Activated naive CD8-positive, alpha-beta T cell treated with anti-CD3 and anti-CD28 coated beads, Interleukin-2, amount 10 ng/mL, durations not matched to agents 7 days and 5 days (primary cell): Measurements from ENCODE around the gene EPHX1. TPM values are rescaled to one million over a fixed set of nuclear protein-coding genes. Genes with fewer than 3 reads are reported as not detected.
"Not testable (repeated sequence)": the region's sequence is repeated elsewhere in the genome, so short reads cannot be mapped to it uniquely, and the experiment has no call there.

ENCODE experiments used
- ATAC-seq: fragments of 150-1000 bp; cut with Tn5 transposase; one replicate; pipeline ENCODE4 v1.10.0; 2021; ENCODE audit warnings: low read depth, moderate library complexity
- POLR2A ChIA-PET: fragments of 350-600 bp; sonication (Branson Sonifier 250); formaldehyde crosslinking; loops from one replicate; lab custom pipeline; 2021; ENCODE audit warnings: antibody characterized with exemption; lab: Charles Lee
- DNase-seq: peaks from one replicate; pipeline ENCODE4 v3.0.0; 2021
- H3K27ac Mint-ChIP-seq: one replicate; pipeline ENCODE4 v1.8.0; 2022; ENCODE audit warnings: mild to moderate bottlenecking, mixed read lengths
- H3K27me3 Mint-ChIP-seq: one replicate; pipeline ENCODE4 v1.8.0; 2022; ENCODE audit warnings: mild to moderate bottlenecking, moderate library complexity, mixed read lengths
- H3K36me3 Mint-ChIP-seq: one replicate; pipeline ENCODE4 v1.8.0; 2021; ENCODE audit warnings: mild to moderate bottlenecking, mixed read lengths
- H3K4me1 Mint-ChIP-seq: one replicate; pipeline ENCODE4 v1.8.0; 2021; ENCODE audit warnings: mixed read lengths
- H3K4me3 Mint-ChIP-seq: one replicate; pipeline ENCODE4 v1.8.0; 2022; ENCODE audit warnings: mild to moderate bottlenecking, moderate library complexity, mixed read lengths
- H3K9me3 Mint-ChIP-seq: one replicate; pipeline ENCODE4 v1.8.0; 2021; ENCODE audit warnings: mixed read lengths
- total RNA-seq, 2 experiments: library from RNA; stranded (reverse); gene quantifications; one replicate each; pipeline ENCODE4 v1.2.3, GENCODE V29; 2021

EPHX1 gene
- total RNA-seq, 2 experiments from 2014 or later, result 2.3 to 2.5 TPM

GRCh38 chr1:225881081-225881958 is 71.4 kb downstream of the EPHX1 start:
- H3K27me3 Mint-ChIP-seq, result peaks cover 7% of the 10 kb centered on the region
- H3K36me3 Mint-ChIP-seq, result peaks cover 11% of the 10 kb centered on the region

GRCh38 chr1:225881959-225882693 is 72.2 kb downstream of the EPHX1 start, which contains the start of gene TMEM63A:
TMEM63A (minus strand) TSS chr1:225882380; CDS start chr1:225877580, 4,800 bp downstream.
- DNase-seq (peak; percentile 91), ATAC-seq (peak; percentile 78)
- POLR2A ChIA-PET, result interaction anchor here (0.6 to 4.5 kb wide), 19 partner anchors 9 to 454 kb away, joined by 3 to 63 read pairs (median 9); partner anchors contain the start of genes H3-3A, LBR, PYCR2 and SDE2
- H3K27ac Mint-ChIP-seq, result peak within 1 kb of the TSS; percentile 90
- peak within 1 kb of the TSS; percentile 87 for H3K4me3 Mint-ChIP-seq
- H3K9me3 Mint-ChIP-seq, result no peaks in the 10 kb centered on the region
- peaks cover 7% of the 10 kb centered on the region for H3K27me3 Mint-ChIP-seq
- peaks cover 11% of the 10 kb centered on the region for H3K36me3 Mint-ChIP-seq
- H3K4me1 Mint-ChIP-seq, result peaks cover 40% of the 10 kb centered on the region

More at GRCh38 chr1:225881081-225881958, 71.4 kb downstream of the EPHX1 start:
- ATAC-seq, result peak; percentile 38
- Mint-ChIP-seq H3K4me3 (peak overlapping the region; percentile 87), H3K4me1 (peaks cover 43% of the 10 kb centered on the region), H3K27ac (peak overlapping the region; percentile 90), H3K9me3 (no peaks in the 10 kb centered on the region)
- POLR2A ChIA-PET, result interaction anchor here (0.6 to 4.5 kb wide), 22 partner anchors 9 to 454 kb away, joined by 3 to 63 read pairs (median 6); partner anchors contain the start of genes H3-3A, LBR, PYCR2 and SDE2
- peak; percentile 70 for DNase-seq

- H3K4me3 Mint-ChIP-seq, result peak overlapping the region; percentile 87
- POLR2A ChIA-PET, result interaction anchor here (0.6 to 4.5 kb wide), 20 partner anchors 8 to 455 kb away, joined by 3 to 63 read pairs (median 8); partner anchors contain the start of genes H3-3A, LBR, PYCR2 and SDE2
- peaks cover 35% of the 10 kb centered on the region for H3K4me1 Mint-ChIP-seq
- H3K36me3 Mint-ChIP-seq, result peaks cover 9% of the 10 kb centered on the region
- peak overlapping the region; percentile 64 for H3K27ac Mint-ChIP-seq
- peak; percentile 24 for ATAC-seq
- peaks cover 7% of the 10 kb centered on the region for H3K27me3 Mint-ChIP-seq
- no peaks in the 10 kb centered on the region for H3K9me3 Mint-ChIP-seq
- DNase-seq, result no peak
Measured at GRCh38 chr1:225882694-225883615, 73.0 kb downstream of the EPHX1 start.

DNA sequence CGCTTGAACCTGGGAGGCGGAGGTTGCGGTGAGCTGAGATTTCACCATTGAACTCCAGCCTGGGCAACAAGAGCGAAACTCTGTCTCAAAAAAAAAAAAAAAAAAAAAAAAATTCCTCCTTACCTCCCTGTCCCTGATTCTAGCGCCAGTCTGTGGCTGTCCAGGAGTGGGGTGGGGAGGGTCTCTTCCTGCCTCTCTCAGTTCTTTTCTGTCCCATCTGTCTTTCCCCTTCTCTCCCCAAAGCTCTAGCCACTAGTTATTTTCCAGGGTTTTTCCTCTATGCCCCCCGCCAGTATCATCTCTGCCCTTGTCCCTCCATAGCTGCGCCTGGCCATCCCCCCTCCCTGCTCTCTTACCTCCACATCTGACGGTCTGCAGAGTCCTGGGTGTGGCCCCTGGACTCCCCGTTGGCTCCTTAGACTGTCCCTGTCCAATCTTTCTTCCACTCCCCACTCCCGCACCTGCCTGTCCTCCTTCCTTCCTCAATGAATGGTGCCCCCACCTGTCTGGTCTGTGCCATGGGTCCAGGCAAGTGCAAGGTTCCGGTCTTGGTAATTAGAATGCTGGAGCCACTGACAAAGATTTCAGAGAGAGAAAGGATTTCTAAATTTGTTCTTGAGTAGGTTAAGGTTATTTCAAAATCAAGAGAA is 73.8 kb downstream of the EPHX1 start:
- H3K27ac Mint-ChIP-seq, result no peak overlapping the region

GRCh38 chr1:225885336-225885735 is 75.4 kb downstream of the EPHX1 start:
- H3K27me3 Mint-ChIP-seq, result peaks cover 8% of the 10 kb centered on the region
- POLR2A ChIA-PET, result interaction anchor here (1.7 kb wide), 1 partner anchor 12 kb away, joined by 4 read pairs; no protein-coding TSS in a partner anchor
- no peaks in the 10 kb centered on the region for H3K9me3 Mint-ChIP-seq
- no peaks in the 10 kb centered on the region for H3K36me3 Mint-ChIP-seq
- no peak for DNase-seq
- H3K4me1 Mint-ChIP-seq, result peaks cover 15% of the 10 kb centered on the region
- no peak overlapping the region for H3K27ac Mint-ChIP-seq
- no peak overlapping the region for H3K4me3 Mint-ChIP-seq
- ATAC-seq, result no peak

More for the DNA sequence above, 73.8 kb downstream of the EPHX1 start:
- Mint-ChIP-seq H3K9me3 (no peaks in the 10 kb centered on the region), H3K36me3 (peaks cover 7% of the 10 kb centered on the region), H3K27me3 (peaks cover 8% of the 10 kb centered on the region), H3K4me1 (peaks cover 31% of the 10 kb centered on the region), H3K4me3 (peak overlapping the region; percentile 87)
- POLR2A ChIA-PET, result interaction anchor here (0.6 to 4.5 kb wide), 10 partner anchors 12 to 416 kb away, joined by 3 to 63 read pairs (median 17); partner anchors contain the start of genes PYCR2 and SRP9
- no peak for ATAC-seq
- no peak for DNase-seq

GRCh38 chr1:225886159-225887029 is 76.5 kb downstream of the EPHX1 start:
- DNase-seq (no peak), ATAC-seq (no peak)
- Mint-ChIP-seq H3K36me3 (no peaks in the 10 kb centered on the region), H3K9me3 (no peaks in the 10 kb centered on the region), H3K27me3 (peaks cover 8% of the 10 kb centered on the region), H3K4me3 (no peak overlapping the region), H3K4me1 (peaks cover 8% of the 10 kb centered on the region), H3K27ac (no peak overlapping the region)
- POLR2A ChIA-PET, result interaction anchor here (1.7 kb wide), 1 partner anchor 11 kb away, joined by 4 read pairs; no protein-coding TSS in a partner anchor

- Mint-ChIP-seq H3K9me3 (no peaks in the 10 kb centered on the region), H3K4me3 (no peak overlapping the region), H3K27ac (no peak overlapping the region), H3K36me3 (no peaks in the 10 kb centered on the region), H3K27me3 (peaks cover 8% of the 10 kb centered on the region), H3K4me1 (peaks cover 8% of the 10 kb centered on the region)
- ATAC-seq, result no peak
- no peak for DNase-seq
- POLR2A ChIA-PET, result interaction anchor here (1.7 kb wide), 1 partner anchor 11 kb away, joined by 4 read pairs; no protein-coding TSS in a partner anchor
Measured at GRCh38 chr1:225887030-225887314, 77.0 kb downstream of the EPHX1 start.

DNA sequence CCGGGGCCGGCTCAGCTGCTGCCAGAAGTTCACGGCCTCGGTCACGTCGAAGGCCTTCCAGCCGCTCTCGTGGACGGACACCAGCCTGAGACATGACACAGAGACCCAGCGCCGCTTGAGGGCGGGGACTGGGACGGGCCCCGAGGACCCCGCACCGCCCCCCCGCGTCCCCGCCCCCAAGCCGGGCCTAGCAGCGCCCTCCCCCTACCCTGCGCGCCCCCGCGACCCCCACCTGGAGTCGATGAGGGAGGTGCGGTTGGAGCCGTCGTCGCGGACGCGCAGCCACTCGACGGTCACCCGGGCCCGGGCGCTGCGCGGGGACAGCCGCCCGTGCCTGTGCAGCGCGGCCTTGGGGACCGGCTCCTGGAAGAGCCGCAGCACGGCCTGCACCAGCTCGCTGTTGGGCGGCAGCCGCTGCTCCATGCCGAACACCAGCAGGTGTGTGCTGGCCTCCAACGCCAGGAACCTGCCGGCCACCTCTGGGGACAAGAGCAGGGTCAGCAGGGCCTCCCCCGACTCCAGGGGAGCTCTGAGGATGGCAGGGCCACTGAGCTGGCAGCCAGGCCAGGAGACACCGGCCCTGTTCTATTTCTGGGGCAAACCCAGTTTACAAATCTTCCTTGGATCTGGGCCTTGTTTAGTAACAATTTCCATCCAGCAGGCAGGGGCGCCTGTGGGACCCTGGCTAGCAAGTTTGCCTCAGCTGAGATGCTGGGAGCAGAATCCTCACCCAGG is 77.8 kb downstream of the EPHX1 start:
- not testable (repeated sequence) for DNase-seq, H3K36me3 Mint-ChIP-seq, ATAC-seq, H3K4me1 Mint-ChIP-seq, H3K9me3 Mint-ChIP-seq, H3K4me3 Mint-ChIP-seq, H3K27me3 Mint-ChIP-seq, H3K27ac Mint-ChIP-seq
- POLR2A ChIA-PET, result interaction anchor here (0.5 to 2.1 kb wide), 2 partner anchors 10 to 18 kb away, joined by 4 to 7 read pairs; no protein-coding TSS in a partner anchor

DNA sequence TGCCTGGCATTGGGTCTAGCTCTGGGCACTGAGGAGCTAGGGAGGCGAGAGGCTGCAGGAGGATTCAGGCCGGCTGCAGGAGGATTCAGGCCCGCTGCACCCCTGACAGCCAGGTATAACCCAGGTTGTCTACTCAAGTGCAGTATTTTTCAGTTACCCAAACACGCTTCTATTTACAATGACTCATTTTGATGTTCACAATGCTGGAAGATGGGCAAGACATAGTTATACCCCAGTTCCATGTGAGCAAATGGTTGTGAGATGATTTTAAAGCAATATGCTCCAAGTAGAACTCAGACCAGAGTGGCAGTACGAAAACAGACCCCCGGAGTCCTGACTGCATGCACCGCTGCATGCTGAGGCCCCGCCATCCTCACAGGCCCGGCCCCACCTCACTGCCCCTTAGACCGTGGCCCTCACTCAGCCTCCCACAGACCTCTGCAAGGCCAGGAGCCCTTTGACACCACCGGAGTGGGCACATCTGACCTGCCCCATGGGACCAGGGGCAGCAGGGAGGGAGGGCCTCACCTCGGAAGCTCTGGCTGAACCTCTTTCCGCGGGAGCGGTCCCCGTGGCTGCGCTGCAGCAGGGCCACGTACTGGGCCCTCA is 78.5 kb downstream of the EPHX1 start:
- Mint-ChIP-seq H3K36me3 (no peaks in the 10 kb centered on the region), H3K27ac (no peak overlapping the region), H3K27me3 (peaks cover 8% of the 10 kb centered on the region), H3K4me3 (no peak overlapping the region), H3K4me1 (peaks cover 4% of the 10 kb centered on the region), H3K9me3 (no peaks in the 10 kb centered on the region)
- no peak for DNase-seq
- POLR2A ChIA-PET, result interaction anchor here (2.1 kb wide), 1 partner anchor 9 kb away, joined by 7 read pairs; no protein-coding TSS in a partner anchor
- no peak for ATAC-seq

GRCh38 chr1:225888898-225889601 is 79.1 kb downstream of the EPHX1 start, which contains the start of gene LEFTY1:
LEFTY1 (minus strand) TSS chr1:225889146; CDS start chr1:225889066, 80 bp downstream.
- peaks cover under 1% of the 10 kb centered on the region for H3K4me1 Mint-ChIP-seq
- no peak within 1 kb of the TSS for H3K4me3 Mint-ChIP-seq
- no peak for ATAC-seq
- no peaks in the 10 kb centered on the region for H3K9me3 Mint-ChIP-seq
- peaks cover 9% of the 10 kb centered on the region for H3K27me3 Mint-ChIP-seq
- no peaks in the 10 kb centered on the region for H3K36me3 Mint-ChIP-seq
- no peak within 1 kb of the TSS for H3K27ac Mint-ChIP-seq
- POLR2A ChIA-PET, result interaction anchor here (2.1 kb wide), 1 partner anchor 8 kb away, joined by 7 read pairs; no protein-coding TSS in a partner anchor
- DNase-seq, result no peak
